ENCODE results near the gene KCNIP2.

Gene KCNIP2

DNA sequence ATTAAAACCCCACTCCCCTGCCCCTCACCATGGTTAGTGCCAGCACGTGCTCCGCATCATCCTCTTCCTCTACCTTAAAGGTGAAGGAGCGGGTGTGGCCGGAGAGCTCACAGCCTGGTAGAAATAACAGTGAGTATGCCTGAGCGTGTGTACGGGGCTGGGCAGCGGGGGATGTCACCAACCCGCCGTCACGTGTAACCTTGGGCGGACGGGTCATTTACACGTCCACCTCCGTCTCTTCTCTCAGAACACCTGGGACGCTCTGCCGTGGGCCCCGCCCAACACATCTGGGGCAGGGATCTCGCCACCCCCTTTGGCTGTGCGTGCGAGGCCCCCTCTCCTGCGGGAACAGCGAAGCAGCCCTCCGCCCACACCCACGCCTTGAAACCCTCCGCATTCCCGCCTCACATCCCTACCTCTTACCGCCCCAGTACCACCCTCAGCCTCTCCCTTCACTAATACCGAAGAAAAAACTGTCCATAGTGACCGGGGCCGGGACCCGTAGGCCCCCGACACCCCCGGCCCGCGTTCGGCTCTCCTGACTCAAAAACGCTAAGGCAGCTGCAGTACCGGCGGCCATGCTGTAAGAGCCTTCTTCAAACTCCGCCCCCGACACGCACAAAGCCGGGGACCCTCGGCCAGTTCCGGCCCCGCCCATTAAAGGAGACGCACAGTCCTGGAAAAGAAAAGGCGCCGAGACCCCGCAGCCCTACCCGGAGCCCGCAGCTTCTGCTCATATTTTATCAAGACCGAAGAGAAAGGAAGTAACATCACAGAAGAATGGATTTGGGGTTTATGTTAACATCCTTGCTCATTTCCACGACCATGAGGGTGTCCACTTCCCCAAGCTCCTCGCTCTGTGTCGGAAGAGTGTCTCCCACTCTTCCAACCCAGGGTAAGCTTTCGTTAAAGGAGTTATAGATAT, 60.5 kb downstream of the KCNIP2 start, which contains the start of gene NPM3:
TSS of gene NPM3 (minus strand) at position 636 of the 925 bp plus-strand sequence. CDS start at position 580, 56 bp downstream.
- DNase-seq (ENCODE audit: low spot score): peak; percentile 86

DNA sequence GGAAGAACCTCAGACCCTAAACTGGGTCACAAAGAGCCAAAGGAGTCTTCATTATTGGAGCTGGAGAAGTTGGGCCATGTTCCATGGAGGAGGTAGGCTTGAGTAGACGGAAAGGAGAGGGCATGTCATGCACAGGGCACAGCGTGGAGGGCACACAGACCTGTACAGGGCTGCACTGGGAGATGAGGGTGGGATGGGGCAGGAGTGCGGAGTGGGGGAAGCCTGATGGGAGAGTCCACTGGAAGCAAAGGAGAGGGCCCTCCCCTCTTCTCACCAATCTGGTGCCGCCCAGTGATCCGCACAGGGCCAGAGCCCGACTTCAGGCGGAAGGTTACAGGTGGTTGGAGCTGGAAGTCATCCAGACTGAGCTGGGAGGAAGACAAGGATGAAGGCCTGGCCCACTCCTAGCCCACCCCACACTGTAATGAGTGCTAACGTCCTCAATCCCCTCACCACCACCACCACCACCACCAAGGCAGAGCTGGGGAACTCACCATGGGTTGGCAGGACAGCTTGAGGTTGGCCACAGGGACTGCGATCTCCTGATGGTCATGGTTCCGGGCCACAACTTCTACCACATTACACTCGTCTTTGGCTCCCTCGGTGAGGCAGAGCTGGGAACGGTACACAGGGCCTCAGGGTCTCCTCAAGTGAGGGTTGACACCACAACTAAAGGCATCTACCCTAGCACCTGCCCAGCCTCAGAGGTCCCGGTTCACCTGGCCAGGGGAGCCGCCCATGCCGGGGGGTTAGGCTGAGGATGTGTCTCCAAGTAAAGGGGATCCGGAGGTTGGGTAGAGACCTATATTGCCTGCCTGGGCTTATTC, 61.4 kb downstream of the KCNIP2 start:
- DNase-seq (ENCODE audit: low spot score): peak; percentile 13

DNA sequence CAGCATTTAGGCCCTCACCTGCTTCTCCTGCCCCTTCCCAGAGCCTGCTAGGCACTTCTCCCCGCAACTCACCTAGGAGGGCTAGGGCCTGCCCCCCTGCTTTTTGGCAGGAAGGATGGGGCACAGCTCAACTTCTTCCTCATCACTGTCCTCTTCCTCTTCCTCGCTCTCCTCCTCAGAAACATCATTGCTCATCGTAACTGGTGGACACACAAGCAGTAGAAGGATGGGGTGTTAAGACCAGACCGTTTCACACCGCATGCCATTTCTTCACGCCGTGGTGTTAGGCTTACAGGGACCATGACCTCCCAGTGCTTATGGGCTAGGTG, 62.0 kb downstream of the KCNIP2 start:
- DNase-seq (ENCODE audit: low spot score): no peak

DNA sequence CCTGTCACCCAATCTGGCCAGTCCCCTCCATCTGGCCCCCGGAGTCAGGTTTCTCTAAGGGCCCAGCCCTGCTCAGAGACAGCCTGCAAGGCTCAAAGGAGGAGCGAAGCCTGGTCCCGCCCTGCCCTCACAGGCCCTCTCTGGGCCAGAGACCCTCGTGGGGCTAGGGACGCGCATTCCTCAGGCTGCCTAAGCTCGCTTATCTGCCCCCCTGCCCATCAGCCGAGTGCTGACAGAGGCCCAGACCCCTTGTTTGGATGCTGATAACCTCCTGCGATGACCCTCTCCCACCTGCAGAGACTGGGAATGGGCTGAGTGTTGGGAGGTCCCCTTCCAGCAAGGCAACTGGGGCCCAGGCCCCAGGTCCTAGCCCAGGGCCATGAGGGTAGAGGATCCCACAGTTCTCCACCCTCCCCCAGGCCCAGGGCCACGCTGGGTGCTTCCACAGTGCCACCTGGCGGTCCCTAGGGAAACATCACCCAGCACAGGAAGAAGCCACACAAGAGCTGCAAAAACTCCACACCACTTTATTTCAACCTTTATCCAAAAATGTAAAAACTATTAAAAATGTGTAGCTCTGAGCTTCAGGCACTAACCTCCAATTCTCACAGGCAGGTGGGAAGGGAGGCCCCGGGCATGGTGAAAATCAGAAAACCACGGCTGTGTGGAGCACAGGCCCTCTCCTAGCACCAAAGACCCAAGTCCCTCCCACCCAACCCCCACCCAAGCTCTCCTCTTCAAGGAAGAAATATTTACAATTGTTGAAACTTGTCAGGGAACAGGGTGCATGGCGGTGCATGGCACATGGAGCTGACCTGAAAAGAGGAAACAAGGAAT, 62.6 kb downstream of the KCNIP2 start:
- DNase-seq (ENCODE audit: low spot score): peak; percentile 80

DNA sequence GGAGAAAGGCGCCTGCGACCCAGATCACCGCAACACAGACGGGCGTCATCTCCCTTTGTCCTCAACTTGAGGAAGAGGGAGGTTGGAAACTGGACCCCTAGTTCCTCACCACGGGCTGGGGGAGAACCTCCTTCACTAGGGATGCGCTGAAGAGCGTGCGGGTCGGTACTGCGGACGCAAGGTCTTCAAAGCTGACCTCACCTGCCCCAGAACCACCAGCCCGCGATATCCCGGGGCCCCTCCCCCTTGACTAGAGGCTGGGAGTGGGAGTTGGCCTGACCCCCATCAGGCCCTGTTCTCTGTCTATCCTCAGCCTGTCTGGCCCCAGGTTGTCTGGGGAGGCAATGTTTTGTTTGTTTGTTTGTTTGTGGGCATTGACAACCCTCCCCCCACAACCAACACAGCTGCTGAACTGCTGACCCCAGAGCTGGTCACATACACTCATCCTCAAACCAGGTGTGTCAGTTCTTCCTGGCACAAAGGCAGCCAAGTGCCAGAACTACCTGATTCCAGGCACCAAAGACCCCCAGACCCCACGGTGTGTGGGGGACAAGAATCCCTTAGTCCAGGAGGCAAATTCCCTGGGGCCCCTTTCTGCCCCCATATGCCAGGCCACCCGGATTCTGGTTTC, 63.3 kb downstream of the KCNIP2 start:
- peak; percentile 24 for DNase-seq (ENCODE audit: low spot score)

DNA sequence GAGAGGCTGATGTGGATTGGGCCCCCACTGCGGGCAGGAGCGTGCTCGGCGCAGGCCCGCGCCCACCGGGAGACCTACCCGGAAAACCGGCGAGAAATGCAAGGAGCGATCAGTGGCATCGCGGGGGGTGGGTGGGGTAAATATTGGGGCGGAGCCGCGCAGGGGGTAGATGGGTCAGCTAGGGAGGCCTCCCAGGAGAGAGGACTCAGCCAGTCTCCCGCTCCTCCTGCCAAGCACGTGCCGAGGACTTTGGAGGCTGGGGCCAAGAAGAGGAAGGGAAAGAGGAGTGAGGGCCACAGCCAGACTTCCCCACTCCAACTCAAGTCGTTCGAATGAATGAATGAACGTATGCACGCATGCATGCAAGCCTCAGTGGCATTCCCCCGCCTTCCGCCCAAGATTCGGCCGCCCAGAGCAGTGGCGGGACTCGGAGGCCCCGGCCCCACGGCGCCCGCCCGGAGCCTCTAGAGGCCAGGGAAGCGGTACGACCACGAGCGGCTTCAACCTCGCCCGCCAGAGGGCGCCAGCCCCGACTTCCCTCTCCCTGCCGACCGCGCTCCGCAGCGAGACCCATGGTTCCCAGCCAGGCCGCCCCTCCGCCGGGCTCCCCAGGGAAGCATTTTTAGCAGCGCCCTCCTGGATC, 63.9 kb downstream of the KCNIP2 start:
- DNase-seq (ENCODE audit: low spot score): peak; percentile 81

DNA sequence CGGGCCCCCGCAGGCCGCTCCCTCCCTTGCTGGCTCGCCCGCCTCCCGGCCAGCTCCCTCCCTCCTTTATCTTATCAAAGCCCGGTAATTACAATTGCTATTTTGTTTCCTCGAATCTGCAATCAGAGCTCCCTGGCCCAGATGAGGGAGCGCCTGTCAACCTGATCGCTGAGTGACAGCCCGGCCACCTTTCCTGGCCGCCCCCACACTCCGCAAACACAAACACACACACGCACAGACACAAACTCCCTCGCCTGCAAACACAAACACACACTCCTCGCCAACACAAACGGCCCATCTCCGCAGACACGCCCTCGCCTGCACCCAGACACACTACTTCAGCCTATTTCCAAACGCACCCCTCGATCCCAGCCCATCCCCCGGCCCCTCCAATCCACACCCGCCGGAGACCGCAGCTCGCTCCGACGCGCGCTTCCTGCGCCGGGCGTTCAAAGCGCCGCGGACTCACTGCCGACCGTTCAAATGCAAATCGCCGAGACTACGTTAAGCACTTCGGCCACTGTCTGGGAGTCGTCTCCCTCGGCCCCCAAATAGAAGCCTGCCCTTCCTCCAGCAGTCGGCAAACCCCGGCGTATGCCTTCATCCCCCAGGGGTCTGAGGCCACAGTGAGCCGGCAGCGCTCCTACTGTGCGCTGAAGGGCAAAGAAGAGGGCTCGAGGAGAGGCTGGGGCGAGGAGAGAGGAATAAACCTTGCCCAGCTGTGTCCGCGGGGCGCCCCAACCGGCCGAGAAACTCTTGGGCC, 64.6 kb downstream of the KCNIP2 start:
- DNase-seq (ENCODE audit: low spot score): no peak

DNA sequence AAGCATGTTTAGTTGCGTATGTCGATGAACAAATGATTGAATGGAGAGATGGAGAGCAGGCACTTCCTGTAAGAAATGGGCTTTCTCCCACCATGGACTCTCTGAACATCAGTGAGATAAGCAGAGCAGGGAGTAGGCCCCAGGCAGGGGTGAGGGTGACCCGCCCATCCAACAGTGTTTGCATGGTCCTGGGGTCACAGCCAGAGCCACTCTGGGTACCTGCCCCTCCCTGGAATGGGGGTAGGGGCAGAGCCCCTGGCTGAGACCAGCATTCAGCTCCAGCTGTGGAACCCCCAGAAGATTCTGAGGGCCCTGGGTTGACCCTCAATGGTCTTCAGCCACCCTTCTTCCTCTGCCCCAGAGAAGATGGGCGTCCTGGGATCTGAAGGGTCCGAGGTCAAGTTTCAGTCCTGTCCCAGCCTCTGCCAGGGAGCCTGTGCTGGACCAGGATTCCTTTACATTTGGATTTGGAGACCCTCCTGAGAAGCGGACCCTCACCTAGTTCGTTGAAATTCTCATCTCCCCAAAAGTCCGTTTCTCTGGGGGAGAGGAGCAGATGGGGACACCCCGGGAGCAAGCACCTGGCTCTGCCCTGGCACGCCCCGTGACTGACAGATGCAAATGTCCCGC, 65.3 kb downstream of the KCNIP2 start:
- DNase-seq (ENCODE audit: low spot score): no peak

DNA sequence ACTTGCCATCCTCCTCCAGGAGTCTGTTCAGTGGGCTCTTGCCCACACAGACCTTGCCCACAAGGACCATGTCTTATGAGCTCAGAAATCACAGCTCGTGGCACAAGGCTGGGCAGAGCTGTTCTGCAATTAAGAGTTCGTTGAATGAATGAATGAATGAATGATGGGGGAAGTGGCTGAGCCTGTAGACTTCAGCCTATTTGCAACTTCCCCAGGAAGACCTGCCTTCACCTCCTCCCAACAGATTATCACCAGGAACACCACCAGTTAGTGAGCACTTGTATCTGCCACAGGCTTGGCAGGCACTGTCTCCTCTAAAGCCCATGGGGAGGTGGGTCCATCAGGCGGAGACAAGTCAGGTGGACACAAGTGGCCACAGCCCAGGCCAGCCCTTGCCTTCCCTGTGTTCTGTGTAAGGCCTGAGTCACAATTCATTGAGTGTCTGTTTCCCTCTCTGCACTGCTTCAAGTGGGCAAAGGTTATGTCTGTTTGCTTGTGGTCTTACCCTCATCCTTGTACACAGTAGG, 65.9 kb downstream of the KCNIP2 start:
- no peak for DNase-seq (ENCODE audit: low spot score)

DNA sequence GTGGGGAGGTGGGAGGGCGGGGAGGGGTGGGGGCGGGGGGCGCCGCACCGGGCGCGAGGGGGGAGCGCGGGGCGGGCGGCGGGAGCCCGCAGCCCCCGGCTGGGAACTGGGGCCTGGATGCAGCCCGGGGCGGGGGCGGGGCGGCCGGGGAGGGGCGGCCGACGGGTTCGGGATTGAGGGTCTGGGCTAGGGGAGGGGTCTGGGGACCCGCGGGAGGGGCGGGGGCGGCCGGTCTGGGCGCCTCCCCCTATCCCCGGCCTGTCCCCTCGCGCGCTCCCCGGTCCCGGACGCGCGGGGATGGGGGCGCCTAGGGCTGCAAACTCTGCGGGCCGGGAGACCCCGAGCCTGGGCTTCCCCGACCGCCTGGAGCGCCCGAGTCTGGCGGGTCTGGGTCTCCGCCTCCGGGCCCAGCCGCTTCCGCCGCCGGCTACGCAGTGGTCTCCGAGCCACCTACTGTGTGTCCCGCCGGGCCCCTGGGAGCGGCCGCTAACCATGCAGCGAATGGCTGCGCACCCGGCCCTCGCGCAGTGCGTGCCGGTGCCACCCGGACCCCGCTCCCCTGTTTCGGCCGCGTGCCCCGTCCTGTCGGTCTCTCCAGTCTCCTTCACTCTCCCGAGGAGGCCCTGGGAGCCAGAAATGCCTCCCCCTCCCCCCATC, 67.3 kb downstream of the KCNIP2 start:
- peak; percentile 24 for DNase-seq (ENCODE audit: low spot score)

Data from D341Med (cell line).